Heart left ventricle (tissue), 16 donors: ENCODE data around the gene SAMD4B. TPM values are rescaled to one million over a fixed set of nuclear protein-coding genes. Genes with fewer than 3 reads are reported as not detected.
A peak's percentile ranks its signal among the peaks of the same experiment; 100 is the strongest.

Source experiments
- ATAC-seq, 4 donors: fragments of 200-7000 bp; cut with Tn5 transposase; one replicate each; pipeline ENCODE4 v1.9.1; 2020 to 2022; ENCODE audit warnings: moderate library complexity in 4 of 4, mild to moderate bottlenecking in 3 of 4, moderate number of reproducible peaks in 1 of 4
- DNase-seq, 5 donors: peaks; one replicate each; pipeline ENCODE4 v3.0.0-alpha.2; 2020
- H3K27ac ChIP-seq, 12 donors: fragments of 200-600 bp; sonication (generic) in 4 of 12; one replicate each; pipeline versions ENCODE4 v1.5.0 to v1.8.0; 2016 to 2022; ENCODE audit warnings: mild to moderate bottlenecking in 2 of 12
- H3K27me3 ChIP-seq, 9 donors: fragments of 200-600 bp; sonication (generic) in 2 of 9; one replicate each; pipeline versions ENCODE4 v1.5.1 to v1.8.0; 2016 to 2022; ENCODE audit warnings: mild to moderate bottlenecking in 3 of 9
- H3K36me3 ChIP-seq, 9 donors: fragments of 200-600 bp; sonication (generic) in 2 of 9; one replicate each; pipeline versions ENCODE4 v1.5.0 to v1.8.0; 2018 to 2022; ENCODE audit warnings: mild to moderate bottlenecking in 2 of 9
- H3K4me1 ChIP-seq, 12 donors: fragments of 200-600 bp; sonication (generic) in 4 of 12; one replicate each; pipeline versions ENCODE4 v1.5.0 to v1.8.0; 2016 to 2022; ENCODE audit warnings: mild to moderate bottlenecking in 3 of 12
- H3K4me3 ChIP-seq, 12 donors: fragments of 200-600 bp; sonication (generic) in 4 of 12; one replicate each; pipeline versions ENCODE4 v1.5.0 to v1.8.0; 2017 to 2022; ENCODE audit warnings: mild to moderate bottlenecking in 9 of 12, moderate library complexity in 4 of 12
- H3K9me3 ChIP-seq, 12 donors: fragments of 200-600 bp; sonication (generic) in 4 of 12; one replicate each; pipeline versions ENCODE4 v1.5.0 to v1.8.0; 2016 to 2022; ENCODE audit warnings: mild to moderate bottlenecking in 1 of 12
- POLR2A ChIP-seq, 2 donors: fragments of 450-650 bp; IDR thresholded peaks; one replicate each; pipeline ENCODE4 v1.6.1; 2017; ENCODE audit warnings: antibody characterized with exemption in 2 of 2, mild to moderate bottlenecking in 2 of 2, moderate library complexity in 2 of 2
- WGBS, 4 donors: extraction: QIAGEN DNeasy Blood & Tissue Kit in 2 of 4; methylation state at CpG; one replicate each; pipeline versions ENCODE4 v1.1.5 to v1.1.7; 2013 to 2018; 5-methylcytosine and 5-hydroxymethylcytosine counted together
- intact Hi-C, 10 donors: fragments of 100-400 bp; cut with DNase I; formaldehyde crosslinking; loops; one replicate each; pipeline versions ENCODE4 v1.11.1 to v1.14.2; 2022
- polyA plus RNA-seq, 2 donors: library from polyadenylated mRNA; stranded (reverse); fragments of 200-250 nt; gene quantifications; one replicate each; pipeline ENCODE4 v1.2.3, GENCODE V29; 2013
- total RNA-seq, 9 donors: library from RNA; depleted of rRNA in 2 of 9; stranded (reverse); fragments of >200 nt in 2 of 9; fragmentation: NEBNext Ultra II Directional in 3 of 9; extraction: Animal tissue kit (Norgen Biotek cat#: 25700) in 3 of 9; gene quantifications; one replicate each; pipeline versions ENCODE4 v1.1.0 to v1.2.4, GENCODE V29; 2016 to 2023
- TF ChIP-seq, protein P1 (sequence below), 12 donors: fragments of 200-600 bp; sonication (generic) in 4 of 12; IDR thresholded peaks; one replicate each; pipeline versions ENCODE4 v1.5.0 to v1.8.0; 2018 to 2022; ENCODE audit warnings: antibody characterized with exemption in 12 of 12, mild to moderate bottlenecking in 5 of 12
- donor health status: ischemic (EF 13 %, LVEDD 7.1; RV severe dilation, severe dysfunction).
- donor health status: healthy with polysubstance abuse.
- donor health status: DM: no; HTN: yes; CAD: no.
- donor health status: DM: no; HTN: no; CAD: no.
- donor health status: ischemic (EF 25% LVEDD 6.9; RV normal size, moderate dysfunction).
- donor health status: ischemic (EF 25% LVEDD 5.7; RV mildly dilated, moderate dysfunction).
- donor health status: healthy.
- donor health status: DM: yes; HTN: yes; CAD: no.
- donor health status: ischemic (EF 35%, LVEDD 5.7; RV mildly dilated, moderate dysfunction).
- donor health status: nonischemic (EF 11% LVEDD 7.7; RV severe dilation, severe dysfunction).
- donor health status: DM: yes; HTN: yes; CAD: no.
- donor health status: PGD.
- donor health status: ischemic (EF 29% LVEDD 5.4; RV normal size, mild dysfunction).
- donor health status: nonischemic (EF 23%, LVEDD 6.1; RV moderate dilation, normal function).

SAMD4B gene
- total and polyA plus RNA-seq, 11 donors: 34.9 to 101 (median 54.4) TPM

DNA sequence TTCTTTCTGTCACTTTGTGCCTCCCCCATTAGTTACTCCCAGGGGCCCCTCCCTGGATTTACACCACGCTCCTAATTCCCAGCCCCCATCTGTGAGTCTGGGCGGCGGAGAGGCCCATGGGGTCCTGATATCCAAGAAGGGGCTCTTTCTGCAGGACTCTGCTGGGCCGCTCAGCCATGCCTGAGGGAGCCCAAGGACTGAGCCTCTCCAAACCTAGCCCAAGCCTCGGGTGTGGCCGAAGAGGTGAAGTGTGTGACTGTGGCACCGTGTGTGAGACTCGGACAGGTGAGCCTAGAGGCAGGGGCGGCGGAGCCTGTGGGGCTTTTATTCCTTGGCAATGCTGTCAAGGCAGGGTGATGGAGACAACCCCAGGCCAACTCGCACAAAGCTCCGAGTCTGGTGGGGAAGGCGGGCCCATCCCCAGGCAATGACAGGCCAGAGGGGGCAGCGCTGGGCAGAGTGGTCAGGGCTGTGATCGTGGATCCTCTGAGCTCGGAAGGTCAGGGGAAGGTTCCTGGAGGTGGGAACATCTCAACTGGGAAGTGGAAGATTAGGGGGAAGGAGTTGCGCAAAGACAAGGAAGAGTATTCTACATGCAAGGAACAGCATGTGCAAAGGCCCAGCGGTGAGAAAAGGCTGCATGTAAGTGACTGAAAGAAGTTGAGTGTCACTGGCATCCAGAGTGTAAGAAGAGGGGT lies 71.8 kb downstream of the SAMD4B start:
- Histone ChIP-seq H3K36me3 (peaks cover 0 to 33% (median 29%) of the 10 kb centered on the region in 9 donors), H3K4me1 (peaks cover 7 to 59% (median 34%) of the 10 kb centered on the region in 12 donors), H3K4me3 (peak overlapping the region; percentile 61 to 100 (median 85)), H3K9me3 (no peaks in the 10 kb centered on the region), H3K27ac (peak overlapping the region; percentile 74 to 100 (median 99)), H3K27me3 (peaks cover 0 to 5% (median 0%) of the 10 kb centered on the region in 9 donors)
- intact Hi-C loops: loop anchor here in 7 of 10 donors (2.0 to 10.0 kb wide), 8 partner anchors 17 to 292 kb away; partner anchors contain the start of genes PAK4 (in 2 of the 7), RPS16 (in 2 of the 7), EID2B (in 1 of the 7) and SAMD4B (in 1 of the 7)
- DNase-seq (peak in 1 of 5 donors; percentile 40), ATAC-seq (no peak)
- TF ChIP-seq, protein P1, sequence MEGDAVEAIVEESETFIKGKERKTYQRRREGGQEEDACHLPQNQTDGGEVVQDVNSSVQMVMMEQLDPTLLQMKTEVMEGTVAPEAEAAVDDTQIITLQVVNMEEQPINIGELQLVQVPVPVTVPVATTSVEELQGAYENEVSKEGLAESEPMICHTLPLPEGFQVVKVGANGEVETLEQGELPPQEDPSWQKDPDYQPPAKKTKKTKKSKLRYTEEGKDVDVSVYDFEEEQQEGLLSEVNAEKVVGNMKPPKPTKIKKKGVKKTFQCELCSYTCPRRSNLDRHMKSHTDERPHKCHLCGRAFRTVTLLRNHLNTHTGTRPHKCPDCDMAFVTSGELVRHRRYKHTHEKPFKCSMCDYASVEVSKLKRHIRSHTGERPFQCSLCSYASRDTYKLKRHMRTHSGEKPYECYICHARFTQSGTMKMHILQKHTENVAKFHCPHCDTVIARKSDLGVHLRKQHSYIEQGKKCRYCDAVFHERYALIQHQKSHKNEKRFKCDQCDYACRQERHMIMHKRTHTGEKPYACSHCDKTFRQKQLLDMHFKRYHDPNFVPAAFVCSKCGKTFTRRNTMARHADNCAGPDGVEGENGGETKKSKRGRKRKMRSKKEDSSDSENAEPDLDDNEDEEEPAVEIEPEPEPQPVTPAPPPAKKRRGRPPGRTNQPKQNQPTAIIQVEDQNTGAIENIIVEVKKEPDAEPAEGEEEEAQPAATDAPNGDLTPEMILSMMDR (IDR thresholded peaks at IDR 0.05): peak in 2 of 12 donors; percentile 9 to 15
- TF ChIP-seq POLR2A (IDR thresholded peaks at IDR 0.05): no peak
- 34 to 39% (median 35%) methylated on average over 18 of the region's 18 CpGs for WGBS, 4 donors

DNA sequence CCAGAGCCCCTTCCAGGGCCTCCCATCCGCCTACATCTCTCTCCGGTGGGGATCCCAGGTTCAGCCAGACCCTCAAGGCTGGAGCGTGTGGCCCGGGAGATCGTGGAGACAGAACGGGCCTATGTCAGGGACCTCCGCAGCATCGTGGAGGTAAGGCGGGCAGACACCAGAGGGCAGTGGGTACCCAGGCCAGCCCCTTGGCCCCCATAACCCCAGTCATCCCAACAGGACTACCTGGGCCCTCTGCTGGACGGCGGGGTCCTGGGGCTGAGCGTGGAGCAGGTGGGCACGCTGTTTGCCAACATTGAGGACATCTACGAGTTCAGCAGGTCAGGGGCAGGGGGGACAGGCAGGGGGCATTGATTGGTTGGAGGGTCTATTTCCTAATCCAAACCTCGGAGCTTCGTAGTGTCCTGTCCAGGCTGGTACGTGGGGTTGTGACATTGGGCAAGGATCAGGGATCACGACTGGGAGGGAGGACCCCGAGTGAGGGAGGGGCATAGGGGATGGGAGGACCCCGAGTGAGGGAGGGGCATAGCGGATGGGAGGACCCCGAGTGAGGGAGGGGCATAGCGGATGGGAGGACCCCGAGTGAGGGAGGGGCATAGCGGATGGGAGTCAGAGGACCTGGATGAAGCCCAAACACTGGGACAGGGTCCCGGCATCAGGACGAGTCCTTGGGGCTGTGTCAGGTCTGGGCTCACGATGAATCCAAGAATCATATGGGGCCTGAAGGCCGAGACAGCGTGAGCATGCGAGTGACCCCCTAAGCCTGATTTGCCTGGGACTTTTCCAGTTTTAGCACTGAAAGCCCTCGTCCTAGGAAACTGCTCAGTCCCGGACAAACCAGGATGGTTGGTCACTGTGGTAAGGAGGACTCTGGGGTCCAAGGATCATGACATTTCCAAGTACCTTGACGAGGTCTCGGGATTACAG lies 73.2 kb downstream of the SAMD4B start:
- ATAC-seq (no peak), DNase-seq (peak in 2 of 5 donors; percentile 40 to 56)
- H3K36me3 ChIP-seq: peaks cover 0 to 46% (median 37%) of the 10 kb centered on the region in 9 donors
- peaks cover 0 to 5% (median 0%) of the 10 kb centered on the region in 9 donors for H3K27me3 ChIP-seq
- H3K27ac ChIP-seq: peak overlapping the region in 10 of 12 donors; percentile 94 to 100 (median 99)
- intact Hi-C loops: loop anchor here in 3 of 10 donors (2.0 to 10.0 kb wide), 3 partner anchors 19 to 291 kb away; partner anchors contain the start of genes PAK4 (in 2 of the 3), EID2B (in 1 of the 3) and RPS16 (in 1 of the 3)
- H3K4me3 ChIP-seq: peak overlapping the region in 11 of 12 donors; percentile 16 to 100 (median 86)
- no peaks in the 10 kb centered on the region for H3K9me3 ChIP-seq
- H3K4me1 ChIP-seq: peaks cover 6 to 55% (median 30%) of the 10 kb centered on the region in 12 donors
- TF ChIP-seq, protein P1 (IDR thresholded peaks at IDR 0.05): no peak
- TF ChIP-seq POLR2A (IDR thresholded peaks at IDR 0.05): no peak
- 58 to 65% (median 61%) methylated on average over 25 to 35 of the region's 35 CpGs for WGBS, 4 donors

DNA sequence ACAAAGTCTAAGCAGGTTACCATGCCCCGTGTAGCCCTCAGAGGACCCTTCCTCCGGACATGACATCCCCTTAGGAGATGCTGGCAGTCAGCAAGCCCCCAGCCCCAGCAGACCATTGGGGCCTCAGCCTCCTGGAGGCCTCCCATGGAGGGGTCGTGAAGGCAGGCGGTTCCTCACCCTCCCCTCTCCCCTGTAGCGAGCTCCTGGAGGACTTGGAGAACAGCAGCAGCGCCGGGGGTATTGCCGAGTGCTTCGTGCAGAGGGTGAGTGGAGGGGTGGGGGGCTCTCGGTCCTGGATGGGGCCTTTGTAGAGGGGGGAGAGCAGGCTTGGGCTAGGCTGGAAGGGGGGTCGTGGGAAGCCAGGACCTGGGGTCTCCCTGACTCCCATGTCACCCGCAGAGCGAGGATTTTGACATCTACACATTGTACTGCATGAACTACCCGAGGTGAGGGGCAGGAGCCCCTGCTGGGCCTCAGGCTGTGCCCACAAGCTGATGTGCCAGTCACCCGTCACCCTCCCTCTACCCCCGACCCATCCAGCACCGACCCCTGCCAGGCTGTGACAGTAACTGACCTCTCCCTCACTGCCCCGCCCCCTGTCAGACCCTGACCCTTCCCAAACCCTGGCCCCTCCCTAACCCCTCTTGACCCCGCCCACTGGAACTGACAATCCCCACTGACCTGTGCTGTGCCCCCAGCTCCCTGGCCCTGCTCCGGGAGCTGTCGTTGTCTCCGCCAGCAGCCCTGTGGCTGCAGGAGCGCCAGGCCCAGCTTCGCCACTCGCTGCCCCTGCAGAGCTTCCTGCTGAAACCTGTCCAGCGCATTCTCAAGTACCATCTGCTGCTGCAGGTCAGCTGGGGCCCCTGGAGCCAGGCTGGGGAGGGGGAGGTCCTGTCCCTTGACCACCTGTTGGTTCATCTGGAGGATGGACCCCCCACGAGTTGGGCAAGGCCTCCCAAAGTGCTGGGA lies 74.2 kb downstream of the SAMD4B start:
- peaks cover 0 to 57% (median 48%) of the 10 kb centered on the region in 9 donors for H3K36me3 ChIP-seq
- no peak for ATAC-seq
- TF ChIP-seq POLR2A (IDR thresholded peaks at IDR 0.05): no peak
- TF ChIP-seq, protein P1 (IDR thresholded peaks at IDR 0.05): no peak
- no peak for DNase-seq
- peak overlapping the region in 5 of 12 donors; percentile 28 to 99 (median 58) for H3K27ac ChIP-seq
- peaks cover 0 to 44% (median 20%) of the 10 kb centered on the region in 12 donors for H3K4me1 ChIP-seq
- intact Hi-C loops: loop anchor here in 3 of 10 donors (10.0 kb wide), 2 partner anchors 118 to 292 kb away; partner anchors contain the start of genes PAK4 (in 2 of the 3) and EID2B (in 1 of the 3)
- H3K27me3 ChIP-seq: peaks cover 0 to 5% (median 0%) of the 10 kb centered on the region in 9 donors
- H3K4me3 ChIP-seq: peak overlapping the region in 8 of 12 donors; percentile 77 to 100 (median 91)
- WGBS, 4 donors: 81 to 91% (median 84%) methylated on average over 20 to 27 of the region's 27 CpGs
- H3K9me3 ChIP-seq: no peaks in the 10 kb centered on the region
